DMS 273 (cell line): ENCODE results near the gene ZNF622.
"Not testable (repeated sequence)": the region's sequence is repeated elsewhere in the genome, so short reads cannot be mapped to it uniquely, and the experiment has no call there.

Experiments used
- DNase-seq: peaks from one replicate; lab custom pipeline; 2025; ENCODE audit not compliant: unreplicated experiment; lab: John Stamatoyannopoulos, UW

ZNF622 gene

GRCh38 chr5:16436065-16436682 is 29.4 kb downstream of the ZNF622 start:
- not testable (repeated sequence) for DNase-seq

- DNase-seq: no peak
Observed at GRCh38 chr5:16431490-16431889, 34.1 kb downstream of the ZNF622 start.

GRCh38 chr5:16430349-16431089 is 35.1 kb downstream of the ZNF622 start:
- DNase-seq: no peak

GRCh38 chr5:16428359-16428758 is 37.2 kb downstream of the ZNF622 start:
- no peak for DNase-seq

GRCh38 chr5:16427587-16427986 is 38.0 kb downstream of the ZNF622 start:
- no peak for DNase-seq

- DNase-seq: peak; percentile 38
Observed at GRCh38 chr5:16418471-16418922, 47.1 kb downstream of the ZNF622 start.

- DNase-seq: peak; percentile 14
Observed at GRCh38 chr5:16417398-16418074, 48.1 kb downstream of the ZNF622 start.

- no peak for DNase-seq
Observed at GRCh38 chr5:16414861-16415260, 50.7 kb downstream of the ZNF622 start.

- no peak for DNase-seq
Observed at GRCh38 chr5:16413166-16413860, 52.3 kb downstream of the ZNF622 start.

GRCh38 chr5:16412556-16412955 is 53.0 kb downstream of the ZNF622 start:
- no peak for DNase-seq

- no peak for DNase-seq
Observed at GRCh38 chr5:16411741-16412455, 53.7 kb downstream of the ZNF622 start.

- DNase-seq: no peak
Observed at GRCh38 chr5:16411235-16411634, 54.4 kb downstream of the ZNF622 start.

- DNase-seq: no peak
Observed at GRCh38 chr5:16410338-16410737, 55.3 kb downstream of the ZNF622 start.

GRCh38 chr5:16406630-16407029 is 59.0 kb downstream of the ZNF622 start:
- no peak for DNase-seq

- DNase-seq: no peak
Observed at GRCh38 chr5:16406023-16406422, 59.6 kb downstream of the ZNF622 start.
